Measurements from ENCODE around the gene MAG.

MAG gene

DNA sequence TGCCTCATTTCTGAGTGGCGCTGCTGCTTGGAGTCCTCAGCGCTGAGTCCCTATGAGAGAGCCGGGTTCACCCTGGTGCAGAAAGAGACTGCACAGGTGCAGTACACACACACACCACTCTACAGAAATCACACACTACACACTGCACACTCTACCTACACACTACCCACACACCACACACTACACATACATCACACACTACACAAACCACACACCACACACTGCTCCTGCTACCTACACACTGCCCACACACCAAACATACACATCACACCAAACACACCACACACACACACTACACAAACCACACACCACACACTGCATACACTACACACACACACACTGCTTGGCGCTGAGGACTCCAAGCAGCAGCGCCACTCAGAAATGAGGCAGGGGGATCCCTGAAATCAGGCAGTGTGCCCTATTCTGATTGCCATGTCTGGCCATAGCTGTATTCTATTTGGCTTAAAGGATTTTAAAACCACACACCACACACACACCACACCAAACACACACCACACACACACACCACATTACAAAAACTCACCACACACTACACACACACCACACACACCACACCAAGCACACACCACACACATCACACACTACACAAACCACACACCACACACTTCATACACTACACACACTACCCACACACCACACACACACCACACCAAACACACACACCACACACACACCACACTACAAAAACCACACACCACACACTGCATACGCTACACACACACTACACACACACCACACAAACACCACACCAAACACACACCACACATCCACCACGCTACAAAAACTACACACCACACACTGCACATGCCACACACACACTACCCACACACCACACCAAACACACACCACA is 4.9 kb downstream of the MAG start:
- intact Hi-C loops (cut with DNase I; ENCODE audit: low total_unique reads), result no loop called here
- no peak overlapping the region for H3K4me3 ChIP-seq
- H3K27me3 ChIP-seq, result peaks cover 0 to 82% of the 10 kb centered on the region in 2 donors
- no peak for DNase-seq
- no peak for TF ChIP-seq CTCF (IDR thresholded peaks at IDR 0.05)
- H3K4me1 ChIP-seq, result no peaks in the 10 kb centered on the region
- H3K27ac ChIP-seq, result no peak overlapping the region
- no peaks in the 10 kb centered on the region for H3K36me3 ChIP-seq
- no peaks in the 10 kb centered on the region for H3K9me3 ChIP-seq

- intact Hi-C loops (cut with DNase I; ENCODE audit: low total_unique reads), result no loop called here
- no peak overlapping the region for H3K27ac ChIP-seq
- peaks cover 0 to 78% of the 10 kb centered on the region in 2 donors for H3K27me3 ChIP-seq
- H3K9me3 ChIP-seq, result no peaks in the 10 kb centered on the region
- no peaks in the 10 kb centered on the region for H3K4me1 ChIP-seq
- H3K36me3 ChIP-seq, result no peaks in the 10 kb centered on the region
- DNase-seq, result no peak
- no peak overlapping the region for H3K4me3 ChIP-seq
- no peak for TF ChIP-seq CTCF (IDR thresholded peaks at IDR 0.05)
These were observed 5.5 kb downstream of the MAG start for GRCh38 chr19:35297515-35297848.

- Histone ChIP-seq H3K36me3 (no peaks in the 10 kb centered on the region), H3K27me3 (peaks cover 0 to 77% of the 10 kb centered on the region in 2 donors), H3K9me3 (no peaks in the 10 kb centered on the region), H3K4me1 (no peaks in the 10 kb centered on the region), H3K27ac (no peak overlapping the region), H3K4me3 (no peak overlapping the region)
- TF ChIP-seq CTCF (IDR thresholded peaks at IDR 0.05), result no peak
- intact Hi-C loops (cut with DNase I; ENCODE audit: low total_unique reads), result no loop called here
- DNase-seq, result no peak
These were observed 6.0 kb downstream of the MAG start for GRCh38 chr19:35297922-35298321.

- peaks cover 0 to 73% of the 10 kb centered on the region in 2 donors for H3K27me3 ChIP-seq
- no peaks in the 10 kb centered on the region for H3K36me3 ChIP-seq
- intact Hi-C loops (cut with DNase I; ENCODE audit: low total_unique reads), result no loop called here
- H3K4me3 ChIP-seq, result no peak overlapping the region
- DNase-seq, result no peak
- H3K4me1 ChIP-seq, result no peaks in the 10 kb centered on the region
- TF ChIP-seq CTCF (IDR thresholded peaks at IDR 0.05), result no peak
- no peaks in the 10 kb centered on the region for H3K9me3 ChIP-seq
- H3K27ac ChIP-seq, result no peak overlapping the region
These were observed 6.6 kb downstream of the MAG start for GRCh38 chr19:35298561-35298972.

DNA sequence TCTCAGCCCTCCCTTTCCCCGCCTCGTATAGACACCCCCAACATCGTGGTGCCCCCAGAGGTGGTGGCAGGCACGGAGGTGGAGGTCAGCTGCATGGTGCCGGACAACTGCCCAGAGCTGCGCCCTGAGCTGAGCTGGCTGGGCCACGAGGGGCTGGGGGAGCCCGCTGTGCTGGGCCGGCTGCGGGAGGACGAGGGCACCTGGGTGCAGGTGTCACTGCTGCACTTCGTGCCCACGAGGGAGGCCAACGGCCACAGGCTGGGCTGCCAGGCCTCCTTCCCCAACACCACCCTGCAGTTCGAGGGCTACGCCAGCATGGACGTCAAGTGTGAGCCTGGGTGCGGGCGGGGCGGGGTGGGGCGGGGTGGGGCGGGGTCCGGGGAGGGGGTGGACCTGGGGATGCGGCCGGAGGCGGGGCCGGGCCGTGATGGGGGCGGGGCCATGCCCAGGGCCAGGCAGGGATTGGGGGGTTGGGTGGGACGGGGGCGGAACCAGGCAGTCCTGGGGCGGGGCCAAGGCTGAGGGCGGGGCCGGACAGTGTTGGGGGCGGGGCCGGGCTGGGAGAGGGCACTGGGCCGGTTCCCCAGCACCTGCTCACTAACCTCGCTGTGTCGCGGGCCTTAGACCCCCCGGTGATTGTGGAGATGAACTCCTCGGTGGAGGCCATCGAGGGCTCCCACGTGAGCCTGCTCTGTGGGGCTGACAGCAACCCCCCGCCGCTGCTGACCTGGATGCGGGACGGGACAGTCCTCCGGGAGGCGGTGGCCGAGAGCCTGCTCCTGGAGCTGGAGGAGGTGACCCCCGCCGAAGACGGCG is 7.8 kb downstream of the MAG start:
- DNase-seq, result no peak
- H3K9me3 ChIP-seq, result no peaks in the 10 kb centered on the region
- no peaks in the 10 kb centered on the region for H3K4me1 ChIP-seq
- no peak overlapping the region for H3K27ac ChIP-seq
- intact Hi-C loops (cut with DNase I; ENCODE audit: low total_unique reads), result no loop called here
- no peak for TF ChIP-seq CTCF (IDR thresholded peaks at IDR 0.05)
- H3K36me3 ChIP-seq, result no peaks in the 10 kb centered on the region
- no peak overlapping the region for H3K4me3 ChIP-seq
- H3K27me3 ChIP-seq, result peaks cover 0 to 65% of the 10 kb centered on the region in 2 donors
